Psoas muscle (tissue), 8 donors: ENCODE measurements around the gene MTCH1. TPM values are rescaled to one million over a fixed set of nuclear protein-coding genes. Genes with fewer than 3 reads are reported as not detected.
"Not testable (repeated sequence)": the region's sequence is repeated elsewhere in the genome, so short reads cannot be mapped to it uniquely, and the experiment has no call there.

ENCODE experiments used
- ATAC-seq, 4 donors: fragments of 200-7000 bp; cut with Tn5 transposase; one replicate each; pipeline ENCODE4 v1.9.1; 2020; ENCODE audit warnings: moderate library complexity in 3 of 4, mild to moderate bottlenecking in 2 of 4
- DNase-seq, 2 donors: peaks; one replicate each; pipeline ENCODE4 v3.0.0-alpha.2; 2020
- H3K27ac ChIP-seq: fragments of 200-600 bp; one replicate; pipeline ENCODE4 v1.8.0; 2022
- H3K27me3 ChIP-seq, 3 donors: fragments of 200-600 bp in 1 of 3; one replicate each; pipeline versions ENCODE4 v1.6.1 to v1.8.0; 2013 to 2022; ENCODE audit warnings: low read length in 2 of 3, mild to moderate bottlenecking in 2 of 3, moderate library complexity in 1 of 3; ENCODE audit not compliant: insufficient read depth in 3 of 3
- H3K36me3 ChIP-seq, 2 donors: fragments of 200-600 bp in 1 of 2; one replicate each; pipeline versions ENCODE4 v1.6.1 to v1.8.0; 2013 to 2022; ENCODE audit warnings: low read depth in 1 of 2, mild to moderate bottlenecking in 1 of 2, moderate library complexity in 1 of 2; ENCODE audit not compliant: insufficient read depth in 1 of 2
- H3K4me1 ChIP-seq: fragments of 200-600 bp; one replicate; pipeline ENCODE4 v1.8.0; 2022
- H3K4me3 ChIP-seq: fragments of 200-600 bp; one replicate; pipeline ENCODE4 v1.8.0; 2022; ENCODE audit warnings: mild to moderate bottlenecking
- H3K9me3 ChIP-seq: fragments of 200-600 bp; one replicate; pipeline ENCODE4 v1.8.0; 2022
- CTCF ChIP-seq: fragments of 200-600 bp; IDR thresholded peaks from one replicate; pipeline ENCODE4 v1.8.0; 2022; ENCODE audit warnings: antibody characterized with exemption
- WGBS, 3 donors: extraction: QIAGEN DNeasy Blood & Tissue Kit; methylation state at CpG; one replicate each; pipeline versions ENCODE4 v1.1.6 to v1.1.7; 2013; 5-methylcytosine and 5-hydroxymethylcytosine counted together
- intact Hi-C, 2 donors: fragments of 100-400 bp; cut with DNase I; formaldehyde crosslinking; loops; one replicate each; pipeline versions ENCODE4 v1.11.0 to v1.14.2; 2022
- polyA plus RNA-seq, 3 donors: library from polyadenylated mRNA; stranded (reverse); fragments of 200-250 nt; gene quantifications; one replicate each; pipeline ENCODE4 v1.2.3, GENCODE V29; 2013
- total RNA-seq, 4 donors: library from RNA; stranded (reverse); fragmentation: NEBNext Ultra II Directional in 2 of 4; extraction: Animal tissue kit (Norgen Biotek cat#: 25700) in 2 of 4; gene quantifications; one replicate each; pipeline versions ENCODE4 v1.2.1 to v1.2.4, GENCODE V29; 2021 to 2023
- donor health status: healthy with polysubstance abuse.
- donor health status: DM: no; HTN: no; CAD: no; lungs with moderate emphysema.
- donor health status: Bipolar disorder and iron deficiency.
- donor health status: healthy.
- donor health status: DM: yes; HTN: yes; CAD: no.
- donor health status: DM: no; HTN: no; CAD: no.
- donor health status: DM: no; HTN: no; CAD: no.
- donor health status: DM: yes; HTN: yes; CAD: no.

Gene MTCH1
- total and polyA plus RNA-seq, 7 donors, result 74.6 to 230 (median 89.2) TPM

DNA sequence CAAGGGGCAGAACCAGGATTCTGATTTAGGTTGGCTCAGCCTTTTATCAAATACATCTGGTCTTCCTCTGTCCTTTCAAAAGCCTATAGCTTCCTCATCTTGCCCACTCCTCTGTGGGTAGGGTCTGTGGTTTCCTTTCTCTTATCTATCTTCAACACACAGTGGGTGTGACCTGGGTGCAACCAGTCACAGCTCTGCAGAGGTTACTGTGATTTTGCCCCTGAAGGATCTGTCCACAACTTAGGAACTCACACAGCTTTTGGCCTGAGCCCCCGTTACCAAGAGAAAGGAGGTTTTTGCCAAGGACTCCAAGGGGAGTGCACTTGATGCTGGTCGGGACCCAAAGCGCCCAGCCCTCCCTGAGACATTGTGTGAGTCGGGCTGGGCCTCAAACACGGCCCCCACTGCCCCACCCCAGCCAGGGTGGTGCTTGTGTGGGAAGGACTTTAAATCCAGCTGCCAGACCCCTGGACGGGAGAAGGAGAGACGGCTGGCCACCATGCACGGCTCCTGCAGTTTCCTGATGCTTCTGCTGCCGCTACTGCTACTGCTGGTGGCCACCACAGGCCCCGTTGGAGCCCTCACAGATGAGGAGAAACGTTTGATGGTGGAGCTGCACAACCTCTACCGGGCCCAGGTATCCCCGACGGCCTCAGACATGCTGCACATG is 31.6 kb downstream of the MTCH1 start, which contains the start of gene PI16:
Gene PI16, plus strand, starts transcription at position 477 of the 670 bp plus-strand sequence. Its CDS starts 23 bp downstream, at position 500.
- H3K9me3 ChIP-seq, result no peaks in the 10 kb centered on the region
- no peaks in the 10 kb centered on the region for H3K27me3 ChIP-seq
- H3K4me1 ChIP-seq, result no peaks in the 10 kb centered on the region
- intact Hi-C loops, result no loop called here
- peak within 1 kb of the TSS; percentile 4 for H3K4me3 ChIP-seq
- WGBS, 3 donors, result 69 to 80% (median 75%) methylated on average over 14 of the region's 14 CpGs
- DNase-seq, result no peak
- no peak for TF ChIP-seq CTCF
- no peak for ATAC-seq
- no peak within 1 kb of the TSS for H3K27ac ChIP-seq
- no peaks in the 10 kb centered on the region for H3K36me3 ChIP-seq

GRCh38 chr6:36953931-36954261 is 32.1 kb downstream of the MTCH1 start:
- no peak for TF ChIP-seq CTCF
- H3K9me3 ChIP-seq, result no peaks in the 10 kb centered on the region
- H3K27ac ChIP-seq, result no peak overlapping the region
- ATAC-seq (no peak), DNase-seq (no peak)
- H3K27me3 ChIP-seq, result no peaks in the 10 kb centered on the region
- intact Hi-C loops, result no loop called here
- no peaks in the 10 kb centered on the region for H3K4me1 ChIP-seq
- H3K36me3 ChIP-seq, result no peaks in the 10 kb centered on the region
- WGBS, 3 donors, result 87 to 94% (median 92%) methylated on average over 1 of the region's 1 CpG
- no peak overlapping the region for H3K4me3 ChIP-seq

GRCh38 chr6:36949636-36950035 is 36.4 kb downstream of the MTCH1 start:
- TF ChIP-seq CTCF, result no peak
- DNase-seq (no peak), ATAC-seq (no peak)
- Histone ChIP-seq H3K9me3 (no peaks in the 10 kb centered on the region), H3K36me3 (no peaks in the 10 kb centered on the region), H3K4me3 (no peak overlapping the region), H3K27ac (no peak overlapping the region), H3K27me3 (peaks cover 0 to 2% (median 0%) of the 10 kb centered on the region in 3 donors), H3K4me1 (no peaks in the 10 kb centered on the region)
- intact Hi-C loops, result no loop called here
- WGBS, 3 donors, result 76 to 85% (median 82%) methylated on average over 3 of the region's 3 CpGs

- 90 to 95% (median 94%) methylated on average over 9 of the region's 9 CpGs for WGBS, 3 donors
- H3K4me3 ChIP-seq, H3K27ac ChIP-seq, H3K9me3 ChIP-seq, H3K27me3 ChIP-seq, H3K4me1 ChIP-seq, ATAC-seq, DNase-seq, H3K36me3 ChIP-seq, intact Hi-C loops: not testable (repeated sequence)
Measured at GRCh38 chr6:36949076-36949475, 36.9 kb downstream of the MTCH1 start.

- intact Hi-C loops, result no loop called here
- Histone ChIP-seq H3K4me3 (no peak overlapping the region), H3K9me3 (no peaks in the 10 kb centered on the region), H3K4me1 (no peaks in the 10 kb centered on the region), H3K27me3 (peaks cover 0 to 2% (median 0%) of the 10 kb centered on the region in 3 donors), H3K27ac (no peak overlapping the region), H3K36me3 (no peaks in the 10 kb centered on the region)
- no peak for TF ChIP-seq CTCF
- ATAC-seq (no peak), DNase-seq (no peak)
- 72 to 77% (median 75%) methylated on average over 12 of the region's 12 CpGs for WGBS, 3 donors
Measured at GRCh38 chr6:36947570-36948351, 38.2 kb downstream of the MTCH1 start.
